HepG2 (cell line): ENCODE data around the gene GPT2. TPM values are rescaled to one million over a fixed set of nuclear protein-coding genes. Genes with fewer than 3 reads are reported as not detected.

Experiments used
- ATF7 ChIP-seq, 2 experiments: fragments of 450-650 bp in 1 of 2; sonication (generic) in 1 of 2; formaldehyde crosslinking in 1 of 2; IDR thresholded peaks; 2 replicates each; pipeline versions ENCODE4 v1.4.0 to v1.6.1; 2016 to 2020; ENCODE audit warnings: antibody characterized with exemption in 1 of 2, mild to moderate bottlenecking in 1 of 2, missing genetic modification reagents in 1 of 2
- FLYWCH1 ChIP-seq: sonication (generic); formaldehyde crosslinking; IDR thresholded peaks from 2 replicates; pipeline ENCODE4 v1.8.1; 2023; ENCODE audit warnings: mild to moderate bottlenecking, missing genetic modification reagents
- KDM3A ChIP-seq: IDR thresholded peaks from 2 replicates; pipeline ENCODE4 v1.6.1; 2018; ENCODE audit warnings: low read depth, missing compliant biosample characterization
- KLF15 ChIP-seq: sonication (generic); formaldehyde crosslinking; IDR thresholded peaks from 2 replicates; pipeline ENCODE4 v1.8.1; 2023; ENCODE audit warnings: borderline replicate concordance, mild to moderate bottlenecking, inconsistent platforms, missing genetic modification reagents, mixed read lengths
- MYNN ChIP-seq: sonication (generic); formaldehyde crosslinking; IDR thresholded peaks from 2 replicates; pipeline ENCODE4 v1.4.0; 2020; ENCODE audit warnings: mild to moderate bottlenecking, low read depth, missing genetic modification reagents
- PITX1 ChIP-seq: sonication (generic); formaldehyde crosslinking; IDR thresholded peaks from 2 replicates; pipeline ENCODE4 v1.5.1; 2020; ENCODE audit warnings: mild to moderate bottlenecking, missing genetic modification reagents
- SAP130 ChIP-seq: IDR thresholded peaks from 2 replicates; pipeline ENCODE4 v1.6.1; 2016; ENCODE audit warnings: low read depth
- SCMH1 ChIP-seq: sonication (generic); formaldehyde crosslinking; IDR thresholded peaks from 2 replicates; pipeline ENCODE4 v1.9.0; 2021; ENCODE audit warnings: missing genetic modification reagents, mild to moderate bottlenecking, borderline replicate concordance
- SP5 ChIP-seq: IDR thresholded peaks from 2 replicates; pipeline ENCODE4 v1.6.1; 2016; ENCODE audit warnings: low read depth, borderline replicate concordance
- ZFYVE20 ChIP-seq: sonication (generic); formaldehyde crosslinking; IDR thresholded peaks from 2 replicates; pipeline ENCODE4 v1.8.0; 2023; ENCODE audit warnings: low read depth, mild to moderate bottlenecking, moderate library complexity, missing genetic modification reagents, borderline replicate concordance
- ZNF230 ChIP-seq: sonication (generic); formaldehyde crosslinking; IDR thresholded peaks from 2 replicates; pipeline ENCODE4 v1.4.0; 2020; ENCODE audit warnings: mild to moderate bottlenecking, missing genetic modification reagents
- ZNF331 ChIP-seq: sonication (generic); formaldehyde crosslinking; IDR thresholded peaks from 2 replicates; pipeline ENCODE4 v1.4.0; 2020; ENCODE audit warnings: missing genetic modification reagents
- ZNF614 ChIP-seq: IDR thresholded peaks from 2 replicates; pipeline ENCODE4 v1.6.1; 2018; ENCODE audit warnings: missing biosample characterization, missing genetic modification reagents, inconsistent platforms, borderline replicate concordance
- polyA plus RNA-seq, 8 experiments: library from polyadenylated mRNA; depleted of rRNA in 3 of 8; stranded (reverse) in 7 of 8; unstranded in 1 of 8; fragments of >200 nt; fragmentation: Illumina TruSeq in 4 of 8; extraction: Trizol in 4 of 8; gene quantifications; 2 replicates each; pipeline versions ENCODE4 v1.2.1 to v1.2.3, GENCODE V29; 2011 to 2016; ENCODE audit warnings: low read depth in 4 of 8, missing spikeins in 1 of 8, mixed read lengths in 1 of 8; ENCODE audit not compliant: insufficient read depth in 1 of 8
- total RNA-seq, 5 experiments: library from RNA; depleted of rRNA; stranded (reverse); fragments of >200 nt; fragmentation: Illumina TruSeq; extraction: Trizol; gene quantifications; 2 replicates each; pipeline ENCODE4 v1.2.3, GENCODE V29; 2016; ENCODE audit warnings: low read depth in 1 of 5
- TF ChIP-seq, protein P1 (sequence below): sonication (generic); formaldehyde crosslinking; IDR thresholded peaks from 2 replicates; pipeline ENCODE4 v1.5.0; 2020; ENCODE audit warnings: mild to moderate bottlenecking, missing genetic modification reagents, borderline replicate concordance
- TF ChIP-seq, protein P2 (sequence below): sonication (generic); formaldehyde crosslinking; IDR thresholded peaks from 2 replicates; pipeline ENCODE4 v1.5.0; 2020; ENCODE audit warnings: missing genetic modification reagents, mild to moderate bottlenecking, borderline replicate concordance
- TF ChIP-seq, protein P3 (sequence below): sonication (generic); formaldehyde crosslinking; IDR thresholded peaks from 2 replicates; pipeline ENCODE4 v1.4.0; 2020; ENCODE audit warnings: missing genetic modification reagents
- TF ChIP-seq, protein P4 (sequence below): sonication (generic); formaldehyde crosslinking; IDR thresholded peaks from 2 replicates; pipeline ENCODE4 v1.4.0; 2020; ENCODE audit warnings: missing genetic modification reagents

Gene GPT2
- total and polyA plus RNA-seq, 2 of the 13 experiments (the other 11 are each of a cell fraction or from before 2014, with no cell fraction given): 138 to 267 TPM

DNA sequence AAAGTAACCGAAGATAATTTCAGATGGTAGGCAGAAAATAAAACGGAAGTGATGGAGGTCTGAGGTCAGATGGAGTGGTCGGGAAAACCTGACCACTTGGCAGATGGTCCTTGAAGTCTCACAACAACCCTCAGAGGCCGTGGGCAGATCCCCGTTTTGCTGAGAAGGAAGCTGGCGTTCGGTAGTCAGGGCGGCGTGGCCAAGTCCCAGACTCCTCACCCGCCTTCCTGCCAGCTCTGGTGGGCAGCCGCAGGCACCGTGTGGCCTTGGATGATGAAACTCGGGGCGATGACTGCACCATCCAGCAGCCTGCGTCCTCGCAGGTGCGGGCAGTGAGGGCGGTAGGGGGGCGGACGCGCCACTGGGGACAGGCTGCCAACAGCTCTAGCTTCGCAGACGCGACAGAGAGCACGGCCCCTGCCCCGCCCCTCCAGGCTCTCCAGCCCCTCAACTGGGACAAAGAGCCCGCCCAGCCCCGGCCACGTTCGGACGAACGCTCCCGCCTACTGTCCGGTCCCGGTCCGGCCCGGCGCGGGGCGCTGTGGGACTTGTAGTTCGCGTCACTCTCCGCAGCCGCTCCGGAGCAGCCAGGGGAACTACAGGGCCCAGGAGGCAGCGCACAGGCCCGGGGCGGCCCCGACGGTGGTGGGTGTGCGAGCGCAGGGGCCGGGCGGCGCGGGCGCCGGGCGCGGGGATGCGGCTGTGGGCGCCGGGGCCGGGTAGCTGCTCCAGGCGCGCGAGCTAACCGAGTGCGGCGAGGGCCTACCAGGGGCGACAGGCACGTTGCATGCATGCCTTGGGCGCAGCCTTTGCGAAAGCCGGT lies at the start of gene GPT2 (continued):
- TF ChIP-seq SAP130 (peak; percentile 95), FLYWCH1 (CRISPR knock-in tag) (no peak), ZFYVE20 (CRISPR knock-in tag) (peak; percentile 62; the same call in 1 of the 2 replicates), PITX1 (CRISPR knock-in tag) (peak; percentile 92), ATF7 (IDR thresholded peaks at IDR 0.05) (0 out of 2 replicates have a peak, but pooled peaks have one; percentile 24), ATF7 (CRISPR knock-in tag; IDR thresholded peaks at IDR 0.05) (peak; percentile 91), SP5 (CRISPR knock-in tag) (peak; percentile 91), KDM3A (CRISPR knock-in tag) (peak; percentile 94), ZNF614 (CRISPR knock-in tag) (peak; percentile 94; the same call in 1 of the 2 replicates), ZNF230 (CRISPR knock-in tag) (peak; percentile 91), KLF15 (CRISPR knock-in tag) (peak; percentile 58; the same call in 1 of the 2 replicates), ZNF331 (peak; percentile 93), SCMH1 (CRISPR knock-in tag) (no peak), MYNN (CRISPR knock-in tag) (no peak; the same call in 1 of the 2 replicates)
- TF ChIP-seq, protein P1, sequence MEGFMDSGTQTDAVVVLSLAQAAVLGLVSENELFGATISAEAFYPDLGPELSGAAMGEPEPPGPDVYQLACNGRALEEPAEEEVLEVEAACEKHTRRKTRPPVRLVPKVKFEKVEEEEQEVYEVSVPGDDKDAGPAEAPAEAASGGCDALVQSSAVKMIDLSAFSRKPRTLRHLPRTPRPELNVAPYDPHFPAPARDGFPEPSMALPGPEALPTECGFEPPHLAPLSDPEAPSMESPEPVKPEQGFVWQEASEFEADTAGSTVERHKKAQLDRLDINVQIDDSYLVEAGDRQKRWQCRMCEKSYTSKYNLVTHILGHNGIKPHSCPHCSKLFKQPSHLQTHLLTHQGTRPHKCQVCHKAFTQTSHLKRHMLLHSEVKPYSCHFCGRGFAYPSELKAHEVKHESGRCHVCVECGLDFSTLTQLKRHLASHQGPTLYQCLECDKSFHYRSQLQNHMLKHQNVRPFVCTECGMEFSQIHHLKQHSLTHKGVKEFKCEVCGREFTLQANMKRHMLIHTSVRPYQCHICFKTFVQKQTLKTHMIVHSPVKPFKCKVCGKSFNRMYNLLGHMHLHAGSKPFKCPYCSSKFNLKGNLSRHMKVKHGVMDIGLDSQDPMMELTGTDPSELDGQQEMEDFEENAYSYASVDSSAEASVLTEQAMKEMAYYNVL: peak; percentile 93
- TF ChIP-seq, protein P2, sequence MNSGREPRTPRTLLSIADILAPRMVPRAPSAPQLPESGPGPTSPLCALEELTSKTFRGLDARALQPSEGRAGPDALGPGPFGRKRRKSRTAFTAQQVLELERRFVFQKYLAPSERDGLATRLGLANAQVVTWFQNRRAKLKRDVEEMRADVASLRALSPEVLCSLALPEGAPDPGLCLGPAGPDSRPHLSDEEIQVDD (CRISPR knock-in tag): peak; percentile 81; the same call in 1 of the 2 replicates
- TF ChIP-seq, protein P3, sequence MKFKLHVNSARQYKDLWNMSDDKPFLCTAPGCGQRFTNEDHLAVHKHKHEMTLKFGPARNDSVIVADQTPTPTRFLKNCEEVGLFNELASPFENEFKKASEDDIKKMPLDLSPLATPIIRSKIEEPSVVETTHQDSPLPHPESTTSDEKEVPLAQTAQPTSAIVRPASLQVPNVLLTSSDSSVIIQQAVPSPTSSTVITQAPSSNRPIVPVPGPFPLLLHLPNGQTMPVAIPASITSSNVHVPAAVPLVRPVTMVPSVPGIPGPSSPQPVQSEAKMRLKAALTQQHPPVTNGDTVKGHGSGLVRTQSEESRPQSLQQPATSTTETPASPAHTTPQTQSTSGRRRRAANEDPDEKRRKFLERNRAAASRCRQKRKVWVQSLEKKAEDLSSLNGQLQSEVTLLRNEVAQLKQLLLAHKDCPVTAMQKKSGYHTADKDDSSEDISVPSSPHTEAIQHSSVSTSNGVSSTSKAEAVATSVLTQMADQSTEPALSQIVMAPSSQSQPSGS: peak; percentile 96
- TF ChIP-seq, protein P4, sequence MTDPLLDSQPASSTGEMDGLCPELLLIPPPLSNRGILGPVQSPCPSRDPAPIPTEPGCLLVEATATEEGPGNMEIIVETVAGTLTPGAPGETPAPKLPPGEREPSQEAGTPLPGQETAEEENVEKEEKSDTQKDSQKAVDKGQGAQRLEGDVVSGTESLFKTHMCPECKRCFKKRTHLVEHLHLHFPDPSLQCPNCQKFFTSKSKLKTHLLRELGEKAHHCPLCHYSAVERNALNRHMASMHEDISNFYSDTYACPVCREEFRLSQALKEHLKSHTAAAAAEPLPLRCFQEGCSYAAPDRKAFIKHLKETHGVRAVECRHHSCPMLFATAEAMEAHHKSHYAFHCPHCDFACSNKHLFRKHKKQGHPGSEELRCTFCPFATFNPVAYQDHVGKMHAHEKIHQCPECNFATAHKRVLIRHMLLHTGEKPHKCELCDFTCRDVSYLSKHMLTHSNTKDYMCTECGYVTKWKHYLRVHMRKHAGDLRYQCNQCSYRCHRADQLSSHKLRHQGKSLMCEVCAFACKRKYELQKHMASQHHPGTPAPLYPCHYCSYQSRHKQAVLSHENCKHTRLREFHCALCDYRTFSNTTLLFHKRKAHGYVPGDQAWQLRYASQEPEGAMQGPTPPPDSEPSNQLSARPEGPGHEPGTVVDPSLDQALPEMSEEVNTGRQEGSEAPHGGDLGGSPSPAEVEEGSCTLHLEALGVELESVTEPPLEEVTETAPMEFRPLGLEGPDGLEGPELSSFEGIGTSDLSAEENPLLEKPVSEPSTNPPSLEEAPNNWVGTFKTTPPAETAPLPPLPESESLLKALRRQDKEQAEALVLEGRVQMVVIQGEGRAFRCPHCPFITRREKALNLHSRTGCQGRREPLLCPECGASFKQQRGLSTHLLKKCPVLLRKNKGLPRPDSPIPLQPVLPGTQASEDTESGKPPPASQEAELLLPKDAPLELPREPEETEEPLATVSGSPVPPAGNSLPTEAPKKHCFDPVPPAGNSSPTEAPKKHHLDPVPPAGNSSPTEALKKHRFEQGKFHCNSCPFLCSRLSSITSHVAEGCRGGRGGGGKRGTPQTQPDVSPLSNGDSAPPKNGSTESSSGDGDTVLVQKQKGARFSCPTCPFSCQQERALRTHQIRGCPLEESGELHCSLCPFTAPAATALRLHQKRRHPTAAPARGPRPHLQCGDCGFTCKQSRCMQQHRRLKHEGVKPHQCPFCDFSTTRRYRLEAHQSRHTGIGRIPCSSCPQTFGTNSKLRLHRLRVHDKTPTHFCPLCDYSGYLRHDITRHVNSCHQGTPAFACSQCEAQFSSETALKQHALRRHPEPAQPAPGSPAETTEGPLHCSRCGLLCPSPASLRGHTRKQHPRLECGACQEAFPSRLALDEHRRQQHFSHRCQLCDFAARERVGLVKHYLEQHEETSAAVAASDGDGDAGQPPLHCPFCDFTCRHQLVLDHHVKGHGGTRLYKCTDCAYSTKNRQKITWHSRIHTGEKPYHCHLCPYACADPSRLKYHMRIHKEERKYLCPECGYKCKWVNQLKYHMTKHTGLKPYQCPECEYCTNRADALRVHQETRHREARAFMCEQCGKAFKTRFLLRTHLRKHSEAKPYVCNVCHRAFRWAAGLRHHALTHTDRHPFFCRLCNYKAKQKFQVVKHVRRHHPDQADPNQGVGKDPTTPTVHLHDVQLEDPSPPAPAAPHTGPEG (CRISPR knock-in tag): peak; percentile 79
